Measurements from ENCODE around the gene ALG8.
"Not testable (repeated sequence)": the region's sequence is repeated elsewhere in the genome, so short reads cannot be mapped to it uniquely, and the experiment has no call there.

The ALG8 gene

GRCh38 chr11:78067704-78068103 is 71.7 kb downstream of the ALG8 start:
- no peak for DNase-seq

- DNase-seq = no peak
These were observed 73.0 kb downstream of the ALG8 start for GRCh38 chr11:78066471-78066870.

GRCh38 chr11:78065203-78065602 is 74.2 kb downstream of the ALG8 start:
- DNase-seq = no peak

GRCh38 chr11:78063440-78064181 is 75.8 kb downstream of the ALG8 start, which contains the start of gene THRSP:
Gene THRSP (plus strand): TSS chr11:78063861. CDS start chr11:78063882, 21 bp downstream.
- DNase-seq = no peak

- no peak for DNase-seq
These were observed 76.8 kb downstream of the ALG8 start for GRCh38 chr11:78062671-78063070.

- DNase-seq = no peak
These were observed 77.5 kb downstream of the ALG8 start for GRCh38 chr11:78061921-78062311.

GRCh38 chr11:78061088-78061920 is 78.1 kb downstream of the ALG8 start:
- no peak for DNase-seq

GRCh38 chr11:78060533-78060932 is 78.9 kb downstream of the ALG8 start:
- DNase-seq = no peak

- not testable (repeated sequence) for DNase-seq
These were observed 79.6 kb downstream of the ALG8 start for GRCh38 chr11:78059749-78060328.

GRCh38 chr11:78057462-78058055 is 81.9 kb downstream of the ALG8 start:
- DNase-seq = no peak

- peak; percentile 31 for DNase-seq
These were observed 83.3 kb downstream of the ALG8 start for GRCh38 chr11:78056093-78056492.

GRCh38 chr11:78054971-78055370 is 84.5 kb downstream of the ALG8 start:
- DNase-seq = no peak

GRCh38 chr11:78050964-78051831 is 88.2 kb downstream of the ALG8 start:
- DNase-seq = no peak

Data from hematopoietic multipotent progenitor cell treated with erythropoietin and hydrocortisone succinate and interleukin-3 and kit ligand, for 8 days (in vitro differentiated cells).